GM13977 (cell line): ENCODE measurements around the gene DLG5.

Source experiments
- DNase-seq: peaks from one replicate; pipeline ENCODE4 v3.0.0; 2012; ENCODE audit warnings: low spot score
- in situ Hi-C: fragments of 300-500 bp; cut with MboI; formaldehyde crosslinking; loops from one replicate; pipeline ENCODE4 v1.12.0; 2022; ENCODE audit warnings: low sequenced_read_pairs, low pct_unique_long_range_greater_than_20kb, mixed read lengths, inconsistent platforms; ENCODE audit not compliant: unreplicated experiment
- TF ChIP-seq, protein P1 (sequence below): IDR thresholded peaks from 2 replicates; pipeline ENCODE4 v1.5.1; 2012; ENCODE audit warnings: mild to moderate bottlenecking, control low read depth; ENCODE audit not compliant: insufficient read depth; ENCODE audit errors: extremely low read depth, missing control alignments

The DLG5 gene

DNA sequence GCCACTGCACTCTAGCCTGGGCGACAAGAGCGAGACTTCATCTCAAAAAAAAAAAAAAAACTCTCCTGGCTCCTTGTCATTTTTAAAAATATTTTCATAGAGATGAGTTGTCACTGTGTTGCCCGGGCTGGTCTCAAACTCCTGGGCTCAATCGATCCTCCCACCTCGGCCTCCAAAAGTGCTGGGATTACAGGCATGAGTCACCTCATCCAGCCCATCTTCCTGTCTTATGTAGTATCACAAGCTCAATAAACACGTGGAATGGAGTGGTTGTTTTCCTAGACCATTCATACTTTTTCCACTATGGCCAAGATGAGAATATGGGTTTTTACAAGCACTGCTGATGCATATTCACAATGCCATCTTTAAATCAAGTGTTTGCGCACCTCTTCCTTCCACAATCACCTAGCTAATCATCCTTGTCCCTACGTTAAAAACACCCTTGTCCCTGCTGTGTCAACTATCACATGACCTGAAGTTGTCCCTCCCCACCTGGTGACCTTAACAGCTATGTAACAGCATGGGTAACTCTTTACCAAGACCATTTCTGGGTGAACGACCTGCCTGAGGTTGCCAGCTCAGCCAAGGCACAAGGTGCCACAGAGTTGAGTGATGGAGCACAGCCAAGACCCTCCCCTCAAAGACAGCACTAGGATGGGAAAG lies 21.3 kb downstream of the DLG5 start:
- in situ Hi-C loops = no loop called here
- DNase-seq = no peak
- TF ChIP-seq, protein P1, sequence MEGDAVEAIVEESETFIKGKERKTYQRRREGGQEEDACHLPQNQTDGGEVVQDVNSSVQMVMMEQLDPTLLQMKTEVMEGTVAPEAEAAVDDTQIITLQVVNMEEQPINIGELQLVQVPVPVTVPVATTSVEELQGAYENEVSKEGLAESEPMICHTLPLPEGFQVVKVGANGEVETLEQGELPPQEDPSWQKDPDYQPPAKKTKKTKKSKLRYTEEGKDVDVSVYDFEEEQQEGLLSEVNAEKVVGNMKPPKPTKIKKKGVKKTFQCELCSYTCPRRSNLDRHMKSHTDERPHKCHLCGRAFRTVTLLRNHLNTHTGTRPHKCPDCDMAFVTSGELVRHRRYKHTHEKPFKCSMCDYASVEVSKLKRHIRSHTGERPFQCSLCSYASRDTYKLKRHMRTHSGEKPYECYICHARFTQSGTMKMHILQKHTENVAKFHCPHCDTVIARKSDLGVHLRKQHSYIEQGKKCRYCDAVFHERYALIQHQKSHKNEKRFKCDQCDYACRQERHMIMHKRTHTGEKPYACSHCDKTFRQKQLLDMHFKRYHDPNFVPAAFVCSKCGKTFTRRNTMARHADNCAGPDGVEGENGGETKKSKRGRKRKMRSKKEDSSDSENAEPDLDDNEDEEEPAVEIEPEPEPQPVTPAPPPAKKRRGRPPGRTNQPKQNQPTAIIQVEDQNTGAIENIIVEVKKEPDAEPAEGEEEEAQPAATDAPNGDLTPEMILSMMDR = no peak

DNA sequence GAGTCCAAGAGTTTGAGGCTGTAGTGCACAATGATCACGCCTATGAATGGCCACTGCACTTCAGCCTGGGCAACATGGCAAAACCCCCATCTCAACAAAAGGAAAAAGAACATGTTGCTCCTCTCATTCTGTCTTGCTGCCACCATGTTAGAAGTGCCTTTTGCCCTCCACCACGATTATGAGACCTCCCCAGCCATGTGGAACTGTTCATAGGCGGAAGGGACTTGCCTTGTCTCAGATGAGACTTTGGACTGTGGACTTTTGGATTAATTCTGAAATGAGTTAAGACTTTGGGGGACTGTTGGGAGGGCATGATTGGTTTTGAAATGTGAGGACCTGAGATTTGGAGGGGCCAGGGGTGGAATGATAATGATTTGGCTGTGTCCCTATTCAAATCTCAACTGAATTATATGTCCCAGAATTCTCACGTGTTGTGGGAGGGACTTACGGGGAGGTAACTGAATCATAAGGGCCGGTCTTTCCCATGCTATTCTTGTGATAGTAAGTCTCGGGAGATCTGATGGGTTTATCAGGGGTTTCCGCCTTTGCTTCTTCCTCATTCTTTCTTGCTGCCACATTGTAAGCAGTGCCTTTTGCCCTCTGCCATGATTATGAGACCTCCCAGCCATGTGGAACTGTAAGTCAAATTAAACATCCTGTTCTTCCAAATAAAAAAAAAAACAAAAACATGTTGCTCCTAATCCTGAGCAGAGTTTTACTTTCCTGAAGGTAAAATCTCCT lies 22.3 kb downstream of the DLG5 start:
- no peak for DNase-seq
- TF ChIP-seq, protein P1 = no peak
- in situ Hi-C loops = no loop called here

DNA sequence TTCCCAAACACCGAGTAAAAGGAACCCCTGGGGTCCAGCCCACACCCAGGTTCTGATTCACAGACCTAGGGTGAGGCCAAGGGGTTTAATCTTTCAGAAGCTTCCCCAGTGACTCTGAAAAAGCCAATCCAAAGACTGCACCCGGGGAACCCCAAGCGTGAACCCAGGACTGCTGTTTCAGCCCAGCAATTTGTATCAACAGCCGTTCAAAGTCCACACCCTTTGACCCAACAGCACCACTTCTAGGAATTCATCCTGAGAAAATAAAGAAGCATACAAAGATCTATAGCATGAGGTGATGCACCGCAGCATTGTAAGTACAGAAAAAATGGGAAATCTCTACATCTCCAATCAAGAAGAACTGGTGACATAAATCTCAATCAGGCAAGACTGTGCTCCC lies 24.4 kb downstream of the DLG5 start:
- in situ Hi-C loops = no loop called here
- DNase-seq = no peak
- TF ChIP-seq, protein P1 = no peak

DNA sequence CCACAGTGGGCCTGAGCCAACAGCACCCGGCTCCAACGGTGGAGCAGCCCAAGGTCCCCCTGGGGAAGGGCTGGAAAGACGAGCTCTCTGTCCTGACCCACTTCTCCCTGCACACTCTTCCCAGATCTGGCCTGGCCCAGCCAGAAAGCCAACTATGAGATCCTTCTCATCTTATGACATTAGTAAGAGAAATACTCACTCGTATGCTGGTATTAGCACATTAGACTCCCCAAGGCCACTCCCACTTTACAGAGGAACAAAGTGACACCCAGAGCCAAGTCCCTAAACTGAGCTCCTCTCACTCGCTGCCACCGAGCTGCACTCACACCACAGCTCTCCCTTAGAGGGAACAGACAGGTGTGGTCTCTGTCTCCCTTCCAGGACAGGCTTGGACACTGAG lies 24.8 kb downstream of the DLG5 start:
- DNase-seq = no peak
- in situ Hi-C loops = no loop called here
- TF ChIP-seq, protein P1 = no peak

DNA sequence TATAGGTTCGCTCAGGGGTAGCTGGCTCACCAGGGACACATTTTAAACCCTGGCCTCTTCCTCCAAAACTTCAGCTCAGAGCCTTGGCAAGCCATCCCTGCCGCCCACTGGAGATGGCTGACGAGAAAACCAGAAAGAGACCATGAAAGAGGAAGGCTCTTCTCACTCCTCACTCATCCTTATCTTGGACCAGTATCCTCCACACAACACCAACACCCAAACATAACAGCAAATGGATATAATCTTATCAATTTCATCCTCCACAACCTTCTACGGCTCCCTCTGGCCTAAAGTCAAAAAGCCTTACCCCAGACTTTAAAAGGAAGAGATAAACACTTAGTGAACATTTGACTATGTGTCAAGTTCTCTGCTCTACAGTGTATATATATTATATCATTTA lies 26.9 kb downstream of the DLG5 start:
- TF ChIP-seq, protein P1 = no peak
- no peak for DNase-seq
- in situ Hi-C loops = no loop called here

DNA sequence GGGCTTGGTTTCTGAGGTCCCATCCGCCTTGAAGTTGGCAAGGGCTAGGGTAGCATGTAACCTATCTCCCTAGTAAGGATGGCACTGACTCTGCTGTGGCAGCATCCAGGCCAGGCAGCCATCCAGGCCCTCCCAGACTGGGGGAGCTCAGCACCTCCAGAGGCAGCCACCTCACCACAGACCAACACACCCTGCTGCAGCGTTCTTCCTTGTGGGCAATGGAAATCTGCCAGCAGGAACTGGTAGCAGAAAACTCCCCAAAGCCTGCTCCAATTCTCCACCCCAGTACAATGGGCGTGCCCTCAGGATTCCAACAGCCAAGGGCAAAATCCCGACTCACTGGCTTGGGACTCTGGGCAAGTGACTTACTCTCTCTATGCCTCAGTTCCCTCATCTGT lies 27.5 kb downstream of the DLG5 start:
- TF ChIP-seq, protein P1 = no peak
- no peak for DNase-seq
- in situ Hi-C loops = no loop called here
